ENCODE data around the gene COL6A2. TPM values are rescaled to one million over a fixed set of nuclear protein-coding genes. Genes with fewer than 3 reads are reported as not detected.

COL6A2 gene
- total RNA-seq, 4 donors from 2014 or later: 88.9 to 150 (median 126) TPM

- H3K4me3 ChIP-seq: no peak overlapping the region
- no peaks in the 10 kb centered on the region for H3K36me3 ChIP-seq
- 8% methylated on average over 8 of the region's 18 CpGs for WGBS
- H3K9me3 ChIP-seq: no peaks in the 10 kb centered on the region
- H3K4me1 ChIP-seq: peaks cover 7% of the 10 kb centered on the region
- no peak for TF ChIP-seq POLR2AphosphoS5 (IDR thresholded peaks at IDR 0.05)
- no peak for TF ChIP-seq EP300 (IDR thresholded peaks at IDR 0.05)
- TF ChIP-seq, protein P1, sequence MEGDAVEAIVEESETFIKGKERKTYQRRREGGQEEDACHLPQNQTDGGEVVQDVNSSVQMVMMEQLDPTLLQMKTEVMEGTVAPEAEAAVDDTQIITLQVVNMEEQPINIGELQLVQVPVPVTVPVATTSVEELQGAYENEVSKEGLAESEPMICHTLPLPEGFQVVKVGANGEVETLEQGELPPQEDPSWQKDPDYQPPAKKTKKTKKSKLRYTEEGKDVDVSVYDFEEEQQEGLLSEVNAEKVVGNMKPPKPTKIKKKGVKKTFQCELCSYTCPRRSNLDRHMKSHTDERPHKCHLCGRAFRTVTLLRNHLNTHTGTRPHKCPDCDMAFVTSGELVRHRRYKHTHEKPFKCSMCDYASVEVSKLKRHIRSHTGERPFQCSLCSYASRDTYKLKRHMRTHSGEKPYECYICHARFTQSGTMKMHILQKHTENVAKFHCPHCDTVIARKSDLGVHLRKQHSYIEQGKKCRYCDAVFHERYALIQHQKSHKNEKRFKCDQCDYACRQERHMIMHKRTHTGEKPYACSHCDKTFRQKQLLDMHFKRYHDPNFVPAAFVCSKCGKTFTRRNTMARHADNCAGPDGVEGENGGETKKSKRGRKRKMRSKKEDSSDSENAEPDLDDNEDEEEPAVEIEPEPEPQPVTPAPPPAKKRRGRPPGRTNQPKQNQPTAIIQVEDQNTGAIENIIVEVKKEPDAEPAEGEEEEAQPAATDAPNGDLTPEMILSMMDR (IDR thresholded peaks at IDR 0.05): no peak
- no peak for TF ChIP-seq POLR2A (IDR thresholded peaks at IDR 0.05)
- peak in 1 of 2 donors; percentile 75 for DNase-seq (ENCODE audit: low spot score in 2 of 2)
- no peaks in the 10 kb centered on the region for H3K27me3 ChIP-seq
- no peak overlapping the region for H3K27ac ChIP-seq
These were observed 55.0 kb downstream of the COL6A2 start for GRCh38 chr21:46152927-46153246.

GRCh38 chr21:46153247-46154154, 55.6 kb downstream of the COL6A2 start:
- no peak for TF ChIP-seq POLR2A (IDR thresholded peaks at IDR 0.05)
- TF ChIP-seq, protein P1 (IDR thresholded peaks at IDR 0.05): peak in 1 of 2 donors; percentile 72
- TF ChIP-seq POLR2AphosphoS5 (IDR thresholded peaks at IDR 0.05): no peak
- TF ChIP-seq EP300 (IDR thresholded peaks at IDR 0.05): no peak
- H3K36me3 ChIP-seq: no peaks in the 10 kb centered on the region
- H3K4me3 ChIP-seq: no peak overlapping the region
- H3K4me1 ChIP-seq: peaks cover 7% of the 10 kb centered on the region
- no peak overlapping the region for H3K27ac ChIP-seq
- peak; percentile 73 to 87 for DNase-seq (ENCODE audit: low spot score in 2 of 2)
- H3K9me3 ChIP-seq: no peaks in the 10 kb centered on the region
- 26% methylated on average over 15 of the region's 33 CpGs for WGBS
- H3K27me3 ChIP-seq: no peaks in the 10 kb centered on the region

- WGBS: 90% methylated on average over 2 of the region's 39 CpGs
- peaks cover 7% of the 10 kb centered on the region for H3K4me1 ChIP-seq
- no peaks in the 10 kb centered on the region for H3K36me3 ChIP-seq
- TF ChIP-seq EP300 (IDR thresholded peaks at IDR 0.05): no peak
- TF ChIP-seq POLR2AphosphoS5 (IDR thresholded peaks at IDR 0.05): no peak
- TF ChIP-seq POLR2A (IDR thresholded peaks at IDR 0.05): no peak
- TF ChIP-seq, protein P1 (IDR thresholded peaks at IDR 0.05): no peak
- H3K27ac ChIP-seq: no peak overlapping the region
- no peaks in the 10 kb centered on the region for H3K9me3 ChIP-seq
- peak; percentile 59 to 69 for DNase-seq (ENCODE audit: low spot score in 2 of 2)
- H3K4me3 ChIP-seq: no peak overlapping the region
- no peaks in the 10 kb centered on the region for H3K27me3 ChIP-seq
These were observed 56.4 kb downstream of the COL6A2 start for GRCh38 chr21:46154155-46154954.

DNA sequence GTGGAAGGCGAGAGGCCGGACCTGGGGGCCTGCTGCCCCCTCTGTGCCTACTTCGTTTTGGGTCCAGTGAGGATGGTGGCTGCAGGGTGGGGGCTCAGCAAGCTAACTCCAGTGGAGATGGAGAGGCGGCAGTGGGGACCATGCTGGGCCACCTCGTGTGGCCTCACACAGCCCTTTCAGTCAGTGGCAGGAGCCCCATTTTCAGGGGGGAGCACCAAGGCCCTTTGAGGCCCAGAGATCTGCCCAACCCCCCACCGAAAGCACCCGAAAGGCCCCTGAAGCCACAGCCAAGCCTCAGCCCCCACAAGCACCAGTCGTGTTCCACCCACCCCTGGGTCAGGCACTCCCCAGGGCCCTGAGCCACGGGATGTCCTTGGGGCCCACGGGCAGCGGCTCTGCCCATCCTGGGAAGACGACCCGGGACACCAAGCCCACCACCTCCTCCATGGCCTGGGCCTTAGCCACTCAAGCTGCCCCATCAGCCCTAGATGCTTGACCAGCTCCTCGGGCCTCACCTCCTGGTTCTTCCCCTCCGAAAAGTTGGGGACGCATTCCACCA, 57.1 kb downstream of the COL6A2 start:
- H3K27ac ChIP-seq: no peak overlapping the region
- no peak for TF ChIP-seq POLR2AphosphoS5 (IDR thresholded peaks at IDR 0.05)
- TF ChIP-seq, protein P1 (IDR thresholded peaks at IDR 0.05): no peak
- TF ChIP-seq POLR2A (IDR thresholded peaks at IDR 0.05): no peak
- TF ChIP-seq EP300 (IDR thresholded peaks at IDR 0.05): no peak
- no peaks in the 10 kb centered on the region for H3K27me3 ChIP-seq
- no peak overlapping the region for H3K4me3 ChIP-seq
- H3K9me3 ChIP-seq: no peaks in the 10 kb centered on the region
- H3K36me3 ChIP-seq: no peaks in the 10 kb centered on the region
- peak; percentile 58 to 77 for DNase-seq (ENCODE audit: low spot score in 2 of 2)
- peaks cover 7% of the 10 kb centered on the region for H3K4me1 ChIP-seq
- 90% methylated on average over 4 of the region's 16 CpGs for WGBS

Measured in suprapubic skin (tissue), 4 donors.